ENCODE data around the gene TTYH2. TPM values are rescaled to one million over a fixed set of nuclear protein-coding genes. Genes with fewer than 3 reads are reported as not detected.

Gene TTYH2
- total RNA-seq, 1 donor from 2014 or later = 6.8 TPM

DNA sequence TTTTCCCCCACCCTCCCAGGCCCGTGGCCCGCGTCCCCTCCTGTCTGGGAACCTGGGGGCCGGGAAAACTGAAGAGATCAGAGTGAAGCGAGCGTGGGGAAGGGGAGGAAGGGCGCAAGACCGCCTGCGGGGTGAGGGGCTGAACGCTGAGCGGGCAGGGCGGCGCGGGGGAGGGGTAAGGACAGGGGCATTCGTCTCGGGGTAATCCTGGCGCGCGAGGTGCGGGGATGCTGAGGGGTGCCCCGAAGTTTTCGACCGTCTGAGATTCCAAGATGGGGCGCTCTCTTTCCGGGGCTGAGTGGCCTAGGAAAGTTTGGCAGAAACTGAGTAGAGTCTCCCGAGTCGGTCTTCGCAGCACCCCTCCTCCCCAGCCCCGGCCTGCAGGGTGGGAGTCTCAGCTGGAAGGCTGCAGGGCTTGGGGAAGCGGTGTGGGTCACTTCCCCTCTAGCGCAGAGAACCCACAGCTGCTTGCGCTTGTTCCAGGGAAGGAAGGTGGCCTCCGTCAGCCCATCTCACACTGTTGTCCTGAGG, 555 bp downstream of the TTYH2 start:
- peaks cover 43% of the 10 kb centered on the region for H3K4me1 Mint-ChIP-seq (ENCODE audit: unreplicated experiment)
- H3K36me3 Mint-ChIP-seq (ENCODE audit: low read depth, unreplicated experiment) = peaks cover 11% of the 10 kb centered on the region
- no peak for DNase-seq (ENCODE audit: low spot score)
- no peaks in the 10 kb centered on the region for H3K9me3 Mint-ChIP-seq (ENCODE audit: unreplicated experiment)
- peaks cover 20% of the 10 kb centered on the region for H3K27me3 Mint-ChIP-seq (ENCODE audit: unreplicated experiment)
- H3K27ac Mint-ChIP-seq (ENCODE audit: unreplicated experiment) = no peak overlapping the region
- TF ChIP-seq, protein P1, sequence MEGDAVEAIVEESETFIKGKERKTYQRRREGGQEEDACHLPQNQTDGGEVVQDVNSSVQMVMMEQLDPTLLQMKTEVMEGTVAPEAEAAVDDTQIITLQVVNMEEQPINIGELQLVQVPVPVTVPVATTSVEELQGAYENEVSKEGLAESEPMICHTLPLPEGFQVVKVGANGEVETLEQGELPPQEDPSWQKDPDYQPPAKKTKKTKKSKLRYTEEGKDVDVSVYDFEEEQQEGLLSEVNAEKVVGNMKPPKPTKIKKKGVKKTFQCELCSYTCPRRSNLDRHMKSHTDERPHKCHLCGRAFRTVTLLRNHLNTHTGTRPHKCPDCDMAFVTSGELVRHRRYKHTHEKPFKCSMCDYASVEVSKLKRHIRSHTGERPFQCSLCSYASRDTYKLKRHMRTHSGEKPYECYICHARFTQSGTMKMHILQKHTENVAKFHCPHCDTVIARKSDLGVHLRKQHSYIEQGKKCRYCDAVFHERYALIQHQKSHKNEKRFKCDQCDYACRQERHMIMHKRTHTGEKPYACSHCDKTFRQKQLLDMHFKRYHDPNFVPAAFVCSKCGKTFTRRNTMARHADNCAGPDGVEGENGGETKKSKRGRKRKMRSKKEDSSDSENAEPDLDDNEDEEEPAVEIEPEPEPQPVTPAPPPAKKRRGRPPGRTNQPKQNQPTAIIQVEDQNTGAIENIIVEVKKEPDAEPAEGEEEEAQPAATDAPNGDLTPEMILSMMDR (IDR thresholded peaks at IDR 0.05; ENCODE audit: unreplicated experiment) = no peak
- peak overlapping the region; percentile 79 for H3K4me3 Mint-ChIP-seq (ENCODE audit: unreplicated experiment)

DNA sequence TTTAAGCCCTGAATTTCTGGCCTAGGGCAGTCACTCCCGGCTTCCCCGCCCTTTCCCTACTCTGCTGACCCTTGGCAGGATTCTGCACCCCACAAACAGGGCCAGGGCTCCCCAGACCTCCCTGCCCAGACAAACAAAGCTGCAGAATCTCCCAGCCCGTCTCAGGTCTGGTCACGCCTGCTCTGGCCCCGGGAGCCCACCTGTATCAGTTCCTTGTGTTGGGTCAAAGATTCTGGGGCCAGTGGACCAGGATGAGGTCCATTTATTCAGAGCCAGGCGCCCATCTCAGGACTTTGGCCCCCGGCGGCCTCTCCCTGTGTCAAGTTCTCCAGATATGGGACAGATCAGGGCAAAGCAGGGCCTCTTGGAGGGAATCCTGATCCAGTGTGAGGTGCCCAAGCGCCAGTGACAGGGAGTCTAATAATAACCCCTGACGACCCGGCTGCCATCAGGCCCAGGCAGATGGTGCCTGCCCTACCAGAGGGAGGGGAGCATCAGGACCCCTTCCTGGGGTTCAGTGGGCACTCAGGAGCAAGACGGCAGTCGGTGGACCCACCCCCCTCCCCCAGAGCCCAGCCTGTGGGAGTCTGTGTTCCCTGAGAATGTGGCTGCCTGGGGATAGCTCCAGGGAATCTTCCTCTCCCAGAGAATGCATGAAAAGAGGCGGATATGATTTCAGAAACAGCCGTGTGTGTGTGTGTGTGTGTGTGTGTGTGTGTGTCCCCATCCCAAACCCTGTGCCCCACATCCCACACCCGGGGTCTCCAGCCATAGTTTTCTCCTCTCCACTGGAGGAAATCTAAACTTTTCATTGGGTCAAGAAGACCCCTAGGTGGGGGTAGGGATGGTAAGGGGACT, 1.3 kb downstream of the TTYH2 start:
- DNase-seq (ENCODE audit: low spot score) = no peak
- TF ChIP-seq, protein P1 (IDR thresholded peaks at IDR 0.05; ENCODE audit: unreplicated experiment) = no peak
- Mint-ChIP-seq H3K9me3 (ENCODE audit: unreplicated experiment) (no peaks in the 10 kb centered on the region), H3K27me3 (ENCODE audit: unreplicated experiment) (peaks cover 22% of the 10 kb centered on the region), H3K36me3 (ENCODE audit: low read depth, unreplicated experiment) (peaks cover 11% of the 10 kb centered on the region), H3K27ac (ENCODE audit: unreplicated experiment) (no peak overlapping the region), H3K4me3 (ENCODE audit: unreplicated experiment) (peak overlapping the region; percentile 31), H3K4me1 (ENCODE audit: unreplicated experiment) (peaks cover 36% of the 10 kb centered on the region)

DNA sequence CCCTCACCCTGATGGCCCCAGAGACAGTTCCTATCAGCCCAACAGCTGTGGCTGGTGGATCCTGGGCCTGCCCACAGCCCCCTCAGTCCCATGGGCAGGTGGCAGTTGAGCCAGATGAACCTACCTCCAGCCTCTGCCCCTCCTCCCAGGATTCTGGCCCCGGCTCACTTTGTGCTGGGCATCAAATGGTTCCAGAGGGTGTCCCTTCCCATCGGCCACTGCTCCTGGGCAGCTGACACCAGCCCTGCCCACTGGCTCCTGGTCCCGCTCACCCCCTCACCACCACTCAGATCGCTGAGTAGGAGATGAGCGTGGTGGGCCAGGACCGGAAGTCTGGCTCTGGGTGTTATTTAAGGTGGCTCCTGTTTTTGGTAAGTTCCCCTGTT, 2.0 kb downstream of the TTYH2 start:
- no peak overlapping the region for H3K4me3 Mint-ChIP-seq (ENCODE audit: unreplicated experiment)
- peaks cover 31% of the 10 kb centered on the region for H3K4me1 Mint-ChIP-seq (ENCODE audit: unreplicated experiment)
- no peak overlapping the region for H3K27ac Mint-ChIP-seq (ENCODE audit: unreplicated experiment)
- peaks cover 22% of the 10 kb centered on the region for H3K27me3 Mint-ChIP-seq (ENCODE audit: unreplicated experiment)
- no peak for DNase-seq (ENCODE audit: low spot score)
- TF ChIP-seq, protein P1 (IDR thresholded peaks at IDR 0.05; ENCODE audit: unreplicated experiment) = no peak
- peaks cover 8% of the 10 kb centered on the region for H3K36me3 Mint-ChIP-seq (ENCODE audit: low read depth, unreplicated experiment)
- no peaks in the 10 kb centered on the region for H3K9me3 Mint-ChIP-seq (ENCODE audit: unreplicated experiment)

DNA sequence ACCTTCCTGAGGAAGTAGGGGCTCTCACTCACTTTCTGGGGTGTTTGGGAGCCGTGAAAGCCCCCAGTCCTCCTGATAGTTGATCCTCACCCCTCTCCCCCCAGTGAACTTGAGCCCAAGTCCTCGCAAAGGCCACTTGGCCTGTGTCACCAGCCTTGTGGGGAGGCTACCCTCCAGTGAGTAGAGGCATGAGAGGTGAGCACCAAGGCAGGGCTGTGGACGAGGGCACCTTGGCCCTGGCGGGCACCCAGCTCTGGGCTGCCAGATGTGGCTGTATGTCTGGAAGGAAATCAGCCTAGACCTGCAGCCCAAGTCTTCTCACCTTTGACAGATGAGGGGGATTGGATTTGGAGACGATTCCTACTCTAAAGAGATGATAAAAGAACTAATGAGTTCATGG, 3.1 kb downstream of the TTYH2 start:
- TF ChIP-seq, protein P1 (IDR thresholded peaks at IDR 0.05; ENCODE audit: unreplicated experiment) = no peak
- peaks cover 27% of the 10 kb centered on the region for H3K4me1 Mint-ChIP-seq (ENCODE audit: unreplicated experiment)
- H3K36me3 Mint-ChIP-seq (ENCODE audit: low read depth, unreplicated experiment) = peaks cover 4% of the 10 kb centered on the region
- H3K4me3 Mint-ChIP-seq (ENCODE audit: unreplicated experiment) = no peak overlapping the region
- no peak for DNase-seq (ENCODE audit: low spot score)
- peaks cover 17% of the 10 kb centered on the region for H3K27me3 Mint-ChIP-seq (ENCODE audit: unreplicated experiment)
- H3K27ac Mint-ChIP-seq (ENCODE audit: unreplicated experiment) = no peak overlapping the region
- no peaks in the 10 kb centered on the region for H3K9me3 Mint-ChIP-seq (ENCODE audit: unreplicated experiment)
